GM12878 (cell line): ENCODE results near the gene MMP19.

Source experiments
- ATF3 ChIP-seq: IDR thresholded peaks from 2 replicates; pipeline ENCODE4 v1.6.1; 2011; ENCODE audit warnings: low read depth, mild to moderate bottlenecking, low read length, moderate library complexity, borderline replicate concordance; ENCODE audit errors: extremely low read depth
- CBX3 ChIP-seq: fragments of 200-600 bp; sonication (generic); IDR thresholded peaks from 2 replicates; pipeline ENCODE4 v1.6.1; 2016; ENCODE audit warnings: low read depth, borderline replicate concordance
- CEBPB ChIP-seq, 2 experiments: fragments of 150-350 bp in 1 of 2; IDR thresholded peaks; 2 replicates each; pipeline ENCODE4 v1.6.1; 2012 to 2014; ENCODE audit warnings: low read depth in 2 of 2, low read length in 2 of 2, borderline replicate concordance in 1 of 2, inconsistent platforms in 1 of 2
- EGR1 ChIP-seq, 2 experiments: IDR thresholded peaks; 1 replicate in 1 of 2; 2 replicates in 1 of 2; pipeline ENCODE4 v1.6.1; 2011 to 2012; ENCODE audit warnings: low read depth in 2 of 2, low read length in 2 of 2, borderline replicate concordance in 1 of 2, mild to moderate bottlenecking in 1 of 2, moderate library complexity in 1 of 2
- EP300 ChIP-seq, 2 experiments: fragments of 150-350 bp in 1 of 2; IDR thresholded peaks; 2 replicates each; pipeline ENCODE4 v1.6.1; 2011 to 2012; ENCODE audit warnings: low read depth in 2 of 2, low read length in 2 of 2, borderline replicate concordance in 1 of 2, improper control_type of control experiment in 1 of 2, inconsistent platforms in 1 of 2; ENCODE audit not compliant: control insufficient read depth in 1 of 2
- REST ChIP-seq: IDR thresholded peaks from 2 replicates; pipeline ENCODE4 v1.6.1; 2012; ENCODE audit warnings: mild to moderate bottlenecking, low read depth, low read length
- RFX5 ChIP-seq: IDR thresholded peaks from 2 replicates; pipeline ENCODE4 v1.6.1; 2011; ENCODE audit warnings: low read depth, low read length, improper control_type of control experiment
- SREBF1 ChIP-seq: IDR thresholded peaks from 2 replicates; pipeline ENCODE4 v1.6.1; 2012; ENCODE audit warnings: mild to moderate bottlenecking, low read length
- ZNF384 ChIP-seq: IDR thresholded peaks from 2 replicates; pipeline ENCODE4 v1.6.1; 2012; ENCODE audit warnings: low read depth, mild to moderate bottlenecking, low read length, improper control_type of control experiment, borderline replicate concordance
- TF ChIP-seq, protein P1 (sequence below): IDR thresholded peaks from 2 replicates; pipeline ENCODE4 v1.6.1; 2011; ENCODE audit warnings: borderline replicate concordance, low read depth, mild to moderate bottlenecking, moderate library complexity, mixed read lengths, low read length; ENCODE audit not compliant: insufficient read depth; ENCODE audit errors: extremely low read length
- TF ChIP-seq, protein P2 (sequence below), 3 experiments: IDR thresholded peaks in 2 of 3; conservative IDR thresholded peaks in 1 of 3; 2 replicates each; pipeline ENCODE4 v1.5.1; 2011; ENCODE audit warnings: low read depth in 3 of 3, low read length in 3 of 3, mild to moderate bottlenecking in 3 of 3, control low read depth in 2 of 3, moderate library complexity in 2 of 3, inconsistent platforms in 1 of 3, mixed read lengths in 1 of 3; ENCODE audit not compliant: control insufficient read depth in 2 of 3, insufficient read depth in 1 of 3; ENCODE audit errors: extremely low read depth in 1 of 3

DNA sequence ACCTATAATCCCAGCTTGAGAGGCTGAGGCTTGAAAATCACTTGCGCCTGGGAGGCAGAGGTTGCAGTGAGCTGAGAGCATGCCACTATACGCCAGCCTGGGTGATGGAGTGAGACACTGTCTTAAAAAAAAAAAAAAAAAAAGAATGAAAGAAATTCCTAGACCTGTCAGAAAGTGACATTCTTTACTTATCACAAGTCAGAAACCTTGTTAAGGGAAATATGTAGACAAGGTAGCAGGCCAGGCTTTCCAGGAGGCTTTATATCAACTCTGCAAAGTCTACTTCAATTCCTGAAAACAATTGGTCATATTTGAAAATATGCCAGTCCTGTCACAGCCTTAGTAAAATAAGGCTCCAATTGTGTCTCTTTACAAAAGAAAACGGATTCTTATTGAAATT lies 19.1 kb upstream of the MMP19 start:
- TF ChIP-seq CBX3 (no peak), EP300 (IDR thresholded peaks at IDR 0.05; ENCODE audit: borderline replicate concordance in 1 of 2, control insufficient read depth in 1 of 2, low read depth in 2 of 2, low read length in 2 of 2) (no peak), SREBF1 (no peak), CEBPB (IDR thresholded peaks at IDR 0.05; ENCODE audit: borderline replicate concordance in 1 of 2, low read depth in 2 of 2, low read length in 2 of 2) (no peak), RFX5 (no peak), ATF3 (no peak), ZNF384 (no peak), EGR1 (IDR thresholded peaks at IDR 0.05; ENCODE audit: borderline replicate concordance in 1 of 2, low read depth in 2 of 2, low read length in 2 of 2) (no peak), REST (no peak)
- TF ChIP-seq, protein P1, sequence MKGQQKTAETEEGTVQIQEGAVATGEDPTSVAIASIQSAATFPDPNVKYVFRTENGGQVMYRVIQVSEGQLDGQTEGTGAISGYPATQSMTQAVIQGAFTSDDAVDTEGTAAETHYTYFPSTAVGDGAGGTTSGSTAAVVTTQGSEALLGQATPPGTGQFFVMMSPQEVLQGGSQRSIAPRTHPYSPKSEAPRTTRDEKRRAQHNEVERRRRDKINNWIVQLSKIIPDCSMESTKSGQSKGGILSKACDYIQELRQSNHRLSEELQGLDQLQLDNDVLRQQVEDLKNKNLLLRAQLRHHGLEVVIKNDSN = no peak
- TF ChIP-seq, protein P2, sequence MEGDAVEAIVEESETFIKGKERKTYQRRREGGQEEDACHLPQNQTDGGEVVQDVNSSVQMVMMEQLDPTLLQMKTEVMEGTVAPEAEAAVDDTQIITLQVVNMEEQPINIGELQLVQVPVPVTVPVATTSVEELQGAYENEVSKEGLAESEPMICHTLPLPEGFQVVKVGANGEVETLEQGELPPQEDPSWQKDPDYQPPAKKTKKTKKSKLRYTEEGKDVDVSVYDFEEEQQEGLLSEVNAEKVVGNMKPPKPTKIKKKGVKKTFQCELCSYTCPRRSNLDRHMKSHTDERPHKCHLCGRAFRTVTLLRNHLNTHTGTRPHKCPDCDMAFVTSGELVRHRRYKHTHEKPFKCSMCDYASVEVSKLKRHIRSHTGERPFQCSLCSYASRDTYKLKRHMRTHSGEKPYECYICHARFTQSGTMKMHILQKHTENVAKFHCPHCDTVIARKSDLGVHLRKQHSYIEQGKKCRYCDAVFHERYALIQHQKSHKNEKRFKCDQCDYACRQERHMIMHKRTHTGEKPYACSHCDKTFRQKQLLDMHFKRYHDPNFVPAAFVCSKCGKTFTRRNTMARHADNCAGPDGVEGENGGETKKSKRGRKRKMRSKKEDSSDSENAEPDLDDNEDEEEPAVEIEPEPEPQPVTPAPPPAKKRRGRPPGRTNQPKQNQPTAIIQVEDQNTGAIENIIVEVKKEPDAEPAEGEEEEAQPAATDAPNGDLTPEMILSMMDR (IDR thresholded peaks at IDR 0.05 in 2 of 3, conservative IDR thresholded peaks at IDR 0.05 in 1 of 3; ENCODE audit: control insufficient read depth in 2 of 3, extremely low read depth in 1 of 3, insufficient read depth in 1 of 3, low read depth in 3 of 3, low read length in 3 of 3) = no peak
